Nephron progenitor cell (in vitro differentiated cells): ENCODE data around the gene TBC1D4.

ENCODE experiments used
- DNase-seq: peaks from one replicate; pipeline ENCODE4 v3.0.0; 2021
- H3K27ac Mint-ChIP-seq: 2 replicates; pipeline ENCODE4 v1.8.0; 2021; ENCODE audit warnings: mild to moderate bottlenecking, moderate library complexity, mixed read lengths
- H3K27me3 Mint-ChIP-seq: 2 replicates; pipeline ENCODE4 v1.8.0; 2021; ENCODE audit warnings: mild to moderate bottlenecking, low read depth, mixed read lengths; ENCODE audit not compliant: poor library complexity
- H3K36me3 Mint-ChIP-seq: 2 replicates; pipeline ENCODE4 v1.8.0; 2021; ENCODE audit warnings: low read depth, mixed read lengths
- H3K4me1 Mint-ChIP-seq: 2 replicates; pipeline ENCODE4 v1.8.0; 2021; ENCODE audit warnings: mixed read lengths
- H3K4me3 Mint-ChIP-seq: 2 replicates; pipeline ENCODE4 v1.8.0; 2021; ENCODE audit warnings: mild to moderate bottlenecking, moderate library complexity, mixed read lengths
- H3K9me3 Mint-ChIP-seq: 2 replicates; pipeline ENCODE4 v1.8.0; 2021; ENCODE audit warnings: mild to moderate bottlenecking, moderate library complexity, mixed read lengths
- TF ChIP-seq, protein P1 (sequence below): fragments of 200-600 bp; sonication (generic); IDR thresholded peaks from 2 replicates; pipeline ENCODE4 v1.5.0; 2021; ENCODE audit warnings: antibody characterized with exemption

Gene TBC1D4

DNA sequence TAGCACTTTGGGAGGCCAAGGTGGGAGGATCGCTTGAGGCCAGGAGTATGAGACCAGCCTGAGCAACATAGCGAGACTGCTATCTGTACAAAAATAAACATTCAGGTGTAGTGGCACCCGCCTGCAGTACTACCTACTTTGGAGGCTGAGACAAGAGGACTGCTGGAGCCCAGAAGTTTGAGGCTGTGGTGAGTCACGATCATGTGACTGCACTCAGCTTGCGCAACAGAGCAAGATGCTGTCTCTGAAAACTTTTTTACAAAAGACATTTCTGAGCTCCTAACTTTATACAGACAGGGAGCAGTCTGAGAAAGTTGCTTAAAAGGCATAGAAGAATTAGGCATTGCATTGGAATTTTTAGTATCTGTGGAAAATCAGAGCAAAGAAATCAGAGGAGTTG lies 10.4 kb upstream of the TBC1D4 start:
- no peaks in the 10 kb centered on the region for H3K36me3 Mint-ChIP-seq
- no peak overlapping the region for H3K4me3 Mint-ChIP-seq
- H3K9me3 Mint-ChIP-seq = no peaks in the 10 kb centered on the region
- no peak overlapping the region for H3K27ac Mint-ChIP-seq
- H3K27me3 Mint-ChIP-seq = peaks cover 4% of the 10 kb centered on the region
- DNase-seq = no peak
- TF ChIP-seq, protein P1, sequence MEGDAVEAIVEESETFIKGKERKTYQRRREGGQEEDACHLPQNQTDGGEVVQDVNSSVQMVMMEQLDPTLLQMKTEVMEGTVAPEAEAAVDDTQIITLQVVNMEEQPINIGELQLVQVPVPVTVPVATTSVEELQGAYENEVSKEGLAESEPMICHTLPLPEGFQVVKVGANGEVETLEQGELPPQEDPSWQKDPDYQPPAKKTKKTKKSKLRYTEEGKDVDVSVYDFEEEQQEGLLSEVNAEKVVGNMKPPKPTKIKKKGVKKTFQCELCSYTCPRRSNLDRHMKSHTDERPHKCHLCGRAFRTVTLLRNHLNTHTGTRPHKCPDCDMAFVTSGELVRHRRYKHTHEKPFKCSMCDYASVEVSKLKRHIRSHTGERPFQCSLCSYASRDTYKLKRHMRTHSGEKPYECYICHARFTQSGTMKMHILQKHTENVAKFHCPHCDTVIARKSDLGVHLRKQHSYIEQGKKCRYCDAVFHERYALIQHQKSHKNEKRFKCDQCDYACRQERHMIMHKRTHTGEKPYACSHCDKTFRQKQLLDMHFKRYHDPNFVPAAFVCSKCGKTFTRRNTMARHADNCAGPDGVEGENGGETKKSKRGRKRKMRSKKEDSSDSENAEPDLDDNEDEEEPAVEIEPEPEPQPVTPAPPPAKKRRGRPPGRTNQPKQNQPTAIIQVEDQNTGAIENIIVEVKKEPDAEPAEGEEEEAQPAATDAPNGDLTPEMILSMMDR = no peak
- H3K4me1 Mint-ChIP-seq = no peaks in the 10 kb centered on the region

DNA sequence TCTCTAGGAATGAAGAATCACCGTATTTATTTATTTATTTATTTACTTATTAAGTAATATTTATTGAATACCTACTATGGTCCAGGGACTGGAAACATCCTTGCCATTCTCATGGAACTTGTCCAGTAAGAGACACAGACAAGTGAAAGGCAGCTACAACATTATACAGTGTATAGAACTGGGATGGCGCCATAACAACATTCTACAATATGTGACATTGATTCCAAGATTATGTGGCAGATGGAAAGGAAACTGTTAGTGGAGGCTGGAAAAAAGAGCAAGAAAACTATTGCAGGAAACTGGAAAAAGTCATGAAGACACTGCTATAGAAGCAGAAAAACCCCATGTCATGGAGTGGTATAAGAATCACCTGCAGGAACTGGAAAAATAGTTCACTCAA lies 9.4 kb upstream of the TBC1D4 start:
- Mint-ChIP-seq H3K27me3 (peaks cover 4% of the 10 kb centered on the region), H3K36me3 (no peaks in the 10 kb centered on the region), H3K27ac (no peak overlapping the region), H3K4me3 (no peak overlapping the region), H3K9me3 (no peaks in the 10 kb centered on the region), H3K4me1 (no peaks in the 10 kb centered on the region)
- TF ChIP-seq, protein P1 = no peak
- no peak for DNase-seq

DNA sequence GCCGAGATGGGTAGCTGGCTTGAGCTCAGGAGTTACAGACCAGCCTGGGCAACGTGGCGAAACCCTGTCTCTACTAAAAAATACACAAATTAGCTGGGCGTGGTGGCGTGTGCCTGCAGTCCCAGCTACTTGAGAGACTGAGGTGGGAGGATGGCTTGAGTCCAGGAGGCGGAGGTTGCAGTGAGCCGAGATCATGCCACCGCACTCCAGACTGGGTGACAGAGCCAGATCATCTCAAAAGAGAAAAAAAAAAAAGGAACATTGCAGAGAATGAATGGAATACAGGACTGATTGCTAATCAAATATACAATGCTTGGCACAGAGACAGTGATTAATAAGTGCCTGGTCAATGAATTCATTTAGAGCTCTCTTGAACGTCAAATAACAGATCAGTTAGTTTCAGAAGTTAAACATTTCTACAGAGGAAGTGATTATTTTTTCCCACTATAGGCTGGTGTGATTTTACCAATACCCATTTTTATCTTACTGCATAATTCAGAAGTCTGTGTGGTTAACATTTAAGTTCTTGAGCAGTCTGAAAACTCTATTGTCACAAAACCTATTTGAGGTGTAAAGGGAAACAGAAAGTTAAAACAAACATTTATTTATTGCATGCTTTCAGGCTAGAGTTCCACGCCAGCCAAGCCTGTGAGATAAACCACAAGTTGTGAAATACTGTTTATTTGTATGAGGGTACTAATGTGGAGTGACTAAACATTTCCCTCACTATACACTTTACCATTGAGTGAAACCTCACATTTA lies 7.7 kb upstream of the TBC1D4 start:
- Mint-ChIP-seq H3K27me3 (peaks cover 6% of the 10 kb centered on the region), H3K36me3 (no peaks in the 10 kb centered on the region), H3K4me1 (peaks cover 4% of the 10 kb centered on the region), H3K9me3 (no peaks in the 10 kb centered on the region), H3K4me3 (no peak overlapping the region), H3K27ac (no peak overlapping the region)
- TF ChIP-seq, protein P1 = no peak
- no peak for DNase-seq

DNA sequence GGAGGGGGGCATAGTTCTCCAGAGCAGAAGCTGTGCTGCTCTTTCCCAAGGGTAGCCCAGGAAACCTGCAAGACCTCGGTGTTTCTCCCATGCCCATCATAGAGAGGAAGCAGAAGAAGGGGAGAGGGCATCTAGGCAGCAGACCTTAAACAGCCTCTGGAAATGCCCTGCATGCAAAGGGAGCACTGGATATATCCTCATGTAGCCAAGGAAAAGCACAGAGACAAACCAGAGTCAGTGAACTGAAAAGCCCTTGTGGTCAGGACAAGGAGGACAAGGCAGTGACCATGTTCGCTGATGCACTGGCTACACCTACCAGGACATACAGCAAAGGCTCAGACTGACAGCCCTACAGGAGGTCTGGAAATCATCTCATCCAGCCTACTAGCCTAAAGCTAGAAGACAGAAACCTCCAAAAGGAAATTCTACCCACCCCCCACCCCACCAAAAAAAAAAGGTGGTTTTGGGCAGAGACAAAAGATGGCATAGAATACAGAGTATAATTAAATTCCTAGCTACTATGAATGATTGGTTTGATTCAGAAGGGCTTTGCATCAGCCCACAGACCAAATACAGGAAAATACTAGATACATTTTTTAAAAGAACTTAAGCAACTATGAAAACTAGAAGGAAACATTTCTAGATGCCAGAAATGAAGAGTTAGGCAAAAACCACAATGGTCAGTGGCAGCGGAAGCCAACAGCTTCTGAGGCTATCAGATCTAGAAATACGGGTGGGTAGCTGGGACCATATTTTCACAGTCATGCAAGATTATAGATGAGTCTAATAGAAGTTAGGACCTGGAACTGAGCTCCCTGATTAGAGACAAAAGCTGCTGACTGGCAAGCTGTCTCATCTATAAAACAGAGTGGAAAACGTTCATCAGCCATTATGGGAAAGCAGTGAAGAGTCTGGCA lies 4.4 kb upstream of the TBC1D4 start:
- Mint-ChIP-seq H3K36me3 (no peaks in the 10 kb centered on the region), H3K27ac (peak overlapping the region; percentile 77), H3K9me3 (no peaks in the 10 kb centered on the region), H3K4me3 (no peak overlapping the region), H3K4me1 (peaks cover 11% of the 10 kb centered on the region), H3K27me3 (peaks cover 2% of the 10 kb centered on the region)
- TF ChIP-seq, protein P1 = no peak
- DNase-seq = no peak

DNA sequence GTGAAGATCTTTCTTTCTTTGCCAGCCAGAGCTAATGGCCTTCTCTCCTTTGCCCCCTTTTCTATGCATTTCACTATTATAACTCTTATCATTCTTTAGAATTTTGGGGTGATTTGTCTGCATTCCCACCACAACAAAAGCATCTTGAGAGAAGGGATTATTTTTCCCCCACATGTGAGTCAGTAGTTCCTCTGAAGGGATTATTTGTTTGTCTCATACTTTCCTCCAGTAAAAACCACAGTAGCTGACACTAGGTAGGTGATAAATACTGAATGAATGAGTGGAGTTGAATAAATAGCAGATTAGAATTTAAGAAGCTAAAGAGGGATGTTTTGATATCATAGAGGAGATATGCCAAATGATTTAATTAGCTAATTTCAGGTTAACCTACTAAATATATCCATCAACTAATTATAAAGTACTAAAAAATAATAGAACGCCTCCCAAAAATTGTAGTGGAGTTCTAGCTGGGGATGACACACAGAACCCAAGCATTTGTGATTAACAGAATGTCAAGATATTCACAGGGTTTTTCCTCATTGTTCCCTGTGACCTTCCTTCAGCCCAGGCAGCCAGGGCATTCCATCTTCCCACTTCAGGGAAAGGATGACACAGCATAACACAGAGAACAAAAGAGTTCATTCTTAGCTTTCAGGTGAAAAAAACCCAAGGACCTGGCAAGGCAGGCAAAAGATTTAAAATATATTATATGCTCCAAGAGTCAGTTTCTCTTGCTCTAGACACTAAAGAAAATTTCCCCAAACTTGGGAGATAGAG lies 3.5 kb upstream of the TBC1D4 start:
- H3K9me3 Mint-ChIP-seq = no peaks in the 10 kb centered on the region
- peaks cover 15% of the 10 kb centered on the region for H3K4me1 Mint-ChIP-seq
- no peak for DNase-seq
- TF ChIP-seq, protein P1 = no peak
- H3K4me3 Mint-ChIP-seq = no peak overlapping the region
- peaks cover 2% of the 10 kb centered on the region for H3K27me3 Mint-ChIP-seq
- H3K36me3 Mint-ChIP-seq = no peaks in the 10 kb centered on the region
- peak overlapping the region; percentile 77 for H3K27ac Mint-ChIP-seq
